HL-60 (cell line): ENCODE results near the gene KLF6.
A peak's percentile ranks its signal among the peaks of the same experiment; 100 is the strongest.

Experiments used
- DNase-seq, 2 experiments: peaks; one replicate each; pipeline ENCODE4 v3.0.0-alpha.2; 2010 to 2020; ENCODE audit warnings: low read depth in 1 of 2, low spot score in 1 of 2
- H3K27ac ChIP-seq: fragments of 250-450 bp; sonication (Bioruptor Pico); replicated peaks from 2 replicates; pipeline ENCODE4 v1.5.1; 2020; ENCODE audit warnings: mild to moderate bottlenecking, moderate library complexity
- H3K27me3 ChIP-seq: fragments of 250-450 bp; sonication (Bioruptor Pico); 2 replicates; pipeline ENCODE4 v1.5.1; 2021; ENCODE audit warnings: mild to moderate bottlenecking, moderate library complexity; ENCODE audit not compliant: insufficient read depth, poor library complexity, severe bottlenecking
- H3K4me3 ChIP-seq: replicated peaks from 2 replicates; pipeline ENCODE4 v1.5.1; 2011; ENCODE audit warnings: mild to moderate bottlenecking, control low read depth, low read length; ENCODE audit not compliant: insufficient read depth
- CTCF ChIP-seq: IDR thresholded peaks from one replicate; pipeline ENCODE4 v1.5.1; 2011; ENCODE audit warnings: low read length, control low read depth, inconsistent platforms; ENCODE audit not compliant: insufficient read depth
- GABPA ChIP-seq: IDR thresholded peaks from 2 replicates; pipeline ENCODE4 v1.6.1; 2012; ENCODE audit warnings: low read depth
- POLR2AphosphoS5 ChIP-seq: IDR thresholded peaks from 2 replicates; pipeline ENCODE4 v1.6.1; 2012; ENCODE audit warnings: low read depth
- REST ChIP-seq: IDR thresholded peaks from 2 replicates; pipeline ENCODE4 v1.6.1; 2012; ENCODE audit warnings: low read depth; ENCODE audit not compliant: insufficient replicate concordance
- SPI1 ChIP-seq: IDR thresholded peaks from 2 replicates; pipeline ENCODE4 v1.6.1; 2012; ENCODE audit warnings: low read depth, mild to moderate bottlenecking, borderline replicate concordance

KLF6 gene

DNA sequence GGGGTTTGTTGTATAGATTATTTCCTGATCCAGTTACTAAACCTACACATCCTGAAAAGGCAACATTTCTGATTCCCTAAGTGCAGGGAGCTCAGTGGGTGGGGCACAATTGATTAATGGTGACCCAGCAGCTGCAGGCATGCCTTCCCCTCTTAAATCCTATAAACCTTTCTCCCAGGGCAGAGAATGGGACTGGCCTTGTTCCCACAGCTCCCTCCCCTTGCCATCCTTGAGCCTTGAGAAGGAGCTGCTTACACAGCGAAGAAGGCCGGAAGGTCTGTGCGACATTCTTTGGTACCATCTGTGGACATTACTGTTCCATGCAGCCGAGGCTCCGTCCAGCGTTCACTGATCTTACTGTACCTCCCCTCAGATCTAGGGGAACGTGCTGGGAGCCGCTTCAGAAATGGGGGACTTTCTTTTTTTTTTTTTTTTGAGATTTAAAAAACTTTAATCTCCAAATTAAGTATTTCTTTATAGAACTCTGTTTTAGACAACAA is 14.3 kb downstream of the KLF6 start:
- Histone ChIP-seq H3K27ac (no peak overlapping the region), H3K27me3 (no peaks in the 10 kb centered on the region), H3K4me3 (no peak overlapping the region)
- DNase-seq: no peak
- TF ChIP-seq POLR2AphosphoS5 (no peak), SPI1 (no peak), GABPA (no peak), CTCF (no peak), REST (no peak)

DNA sequence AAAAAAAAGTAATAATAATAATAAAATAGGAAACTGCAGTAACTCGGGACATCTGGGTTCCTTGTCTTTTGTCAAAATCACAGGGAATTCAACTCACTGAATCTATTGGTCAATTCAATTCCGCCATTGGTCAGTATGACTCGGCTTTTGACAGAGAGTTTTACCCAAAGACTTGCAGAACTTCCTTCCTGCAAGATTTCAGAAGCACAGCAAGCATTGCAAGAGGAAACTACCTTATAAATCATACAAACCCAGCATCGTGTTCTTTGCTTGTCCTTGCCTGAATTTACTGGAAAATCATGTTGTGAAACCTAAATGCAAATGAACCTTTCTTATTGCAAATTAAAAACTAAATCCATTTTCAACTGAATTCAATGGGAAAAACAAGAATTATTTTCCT is 15.5 kb downstream of the KLF6 start:
- H3K4me3 ChIP-seq: no peak overlapping the region
- TF ChIP-seq REST: no peak
- DNase-seq: peak in 1 of 2 experiments; percentile 46
- no peaks in the 10 kb centered on the region for H3K27me3 ChIP-seq
- no peak overlapping the region for H3K27ac ChIP-seq

GRCh38 chr10:3766046-3766756 is 18.8 kb downstream of the KLF6 start:
- Histone ChIP-seq H3K4me3 (no peak overlapping the region), H3K27me3 (no peaks in the 10 kb centered on the region), H3K27ac (no peak overlapping the region)
- no peak for TF ChIP-seq SPI1
- no peak for TF ChIP-seq REST
- TF ChIP-seq GABPA: no peak
- no peak for TF ChIP-seq POLR2AphosphoS5
- no peak for TF ChIP-seq CTCF
- no peak for DNase-seq
